WERI-Rb-1 (cell line): ENCODE measurements around the gene ACAP1.

Source experiments
- DNase-seq: peaks from one replicate; pipeline ENCODE4 v3.0.0-alpha.2; 2020
- H3K27ac ChIP-seq: fragments of 250-450 bp; sonication (Bioruptor Pico); 2 replicates; pipeline ENCODE4 v1.5.1; 2020; ENCODE audit warnings: mild to moderate bottlenecking, moderate library complexity
- H3K27me3 ChIP-seq: fragments of 250-450 bp; sonication (Bioruptor Pico); 2 replicates; pipeline ENCODE4 v1.5.1; 2021; ENCODE audit warnings: mild to moderate bottlenecking, low read depth, moderate library complexity; ENCODE audit not compliant: insufficient read depth, severe bottlenecking
- H3K36me3 ChIP-seq: fragments of 250-450 bp; sonication (Bioruptor Pico); 2 replicates; pipeline ENCODE4 v1.5.1; 2020; ENCODE audit warnings: mild to moderate bottlenecking, moderate library complexity
- H3K4me3 ChIP-seq: 2 replicates; pipeline ENCODE4 v1.5.1; 2011; ENCODE audit warnings: low read depth, mild to moderate bottlenecking, control low read depth, low read length
- H3K9me3 ChIP-seq: fragments of 250-450 bp; sonication (Bioruptor Pico); 2 replicates; pipeline ENCODE4 v1.5.1; 2021; ENCODE audit warnings: mild to moderate bottlenecking, moderate library complexity; ENCODE audit not compliant: severe bottlenecking
- CTCF ChIP-seq: IDR thresholded peaks from 2 replicates; pipeline ENCODE4 v1.5.1; 2011; ENCODE audit warnings: low read depth, mild to moderate bottlenecking, control low read depth, inconsistent platforms, low read length

Gene ACAP1

GRCh38 chr17:7383371-7383741 is 47.0 kb downstream of the ACAP1 start:
- Histone ChIP-seq H3K27me3 (no peaks in the 10 kb centered on the region), H3K9me3 (no peaks in the 10 kb centered on the region), H3K27ac (no peak overlapping the region), H3K36me3 (peaks cover 18% of the 10 kb centered on the region), H3K4me3 (no peak overlapping the region)
- no peak for TF ChIP-seq CTCF
- no peak for DNase-seq

DNA sequence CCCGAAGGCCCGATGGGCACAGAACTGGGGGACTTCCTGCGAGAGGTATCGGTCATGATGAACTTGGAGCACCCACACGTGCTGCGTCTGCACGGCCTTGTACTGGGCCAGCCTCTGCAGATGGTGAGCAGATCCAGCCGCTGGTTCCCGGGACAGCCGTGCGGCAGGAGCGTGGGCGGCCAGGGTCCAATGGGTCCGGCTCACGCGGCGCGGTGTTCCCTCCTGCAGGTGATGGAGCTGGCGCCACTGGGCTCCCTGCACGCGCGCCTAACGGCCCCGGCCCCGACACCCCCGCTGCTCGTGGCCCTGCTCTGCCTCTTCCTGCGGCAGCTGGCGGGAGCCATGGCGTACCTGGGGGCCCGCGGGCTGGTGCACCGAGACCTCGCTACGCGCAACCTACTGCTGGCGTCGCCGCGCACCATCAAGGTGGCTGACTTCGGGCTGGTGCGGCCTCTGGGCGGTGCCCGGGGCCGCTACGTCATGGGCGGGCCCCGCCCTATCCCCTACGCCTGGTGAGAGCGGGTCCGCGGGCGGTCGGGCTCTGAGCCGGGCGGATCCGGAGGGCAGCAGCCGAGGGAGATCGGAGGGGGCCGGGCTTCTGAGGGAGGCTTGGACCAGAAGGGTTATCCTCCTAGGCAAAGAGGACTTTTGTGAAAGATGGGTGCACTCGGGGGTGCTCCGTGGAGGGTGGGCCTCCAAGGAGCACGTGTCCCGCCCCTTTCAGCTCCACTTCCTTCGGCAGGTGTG is 47.6 kb downstream of the ACAP1 start:
- H3K36me3 ChIP-seq: peaks cover 24% of the 10 kb centered on the region
- DNase-seq: no peak
- no peaks in the 10 kb centered on the region for H3K27me3 ChIP-seq
- TF ChIP-seq CTCF: no peak
- H3K27ac ChIP-seq: no peak overlapping the region
- H3K4me3 ChIP-seq: no peak overlapping the region
- H3K9me3 ChIP-seq: no peaks in the 10 kb centered on the region

GRCh38 chr17:7384489-7385081 is 48.3 kb downstream of the ACAP1 start:
- TF ChIP-seq CTCF: no peak
- H3K4me3 ChIP-seq: no peak overlapping the region

DNA sequence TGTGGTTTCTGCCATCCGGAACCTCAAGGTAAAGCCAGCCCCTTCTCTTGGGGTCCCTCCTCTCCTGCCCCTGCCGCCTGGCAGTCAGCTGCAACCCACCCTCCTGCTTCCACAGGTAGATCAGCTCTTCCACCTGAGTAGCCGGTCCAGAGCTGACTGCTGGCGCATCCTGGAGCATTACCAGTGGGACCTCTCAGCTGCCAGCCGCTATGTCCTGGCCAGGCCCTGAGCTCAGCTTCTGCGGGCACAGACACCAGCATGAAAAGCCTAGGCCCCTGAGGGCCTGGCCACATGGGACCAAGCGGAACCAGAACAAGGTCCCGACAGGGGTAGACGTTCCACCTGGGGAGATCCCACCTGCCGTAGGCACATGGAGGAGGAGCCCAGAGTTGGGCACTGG is 52.5 kb downstream of the ACAP1 start:
- H3K36me3 ChIP-seq: peaks cover 32% of the 10 kb centered on the region
- no peak overlapping the region for H3K4me3 ChIP-seq
- no peak overlapping the region for H3K27ac ChIP-seq
- H3K9me3 ChIP-seq: no peaks in the 10 kb centered on the region
- no peak for DNase-seq
- H3K27me3 ChIP-seq: no peaks in the 10 kb centered on the region
- no peak for TF ChIP-seq CTCF

More at GRCh38 chr17:7384489-7385081, 48.3 kb downstream of the ACAP1 start:
- DNase-seq: no peak
- Histone ChIP-seq H3K9me3 (no peaks in the 10 kb centered on the region), H3K27me3 (no peaks in the 10 kb centered on the region), H3K27ac (no peak overlapping the region), H3K36me3 (peaks cover 30% of the 10 kb centered on the region)

DNA sequence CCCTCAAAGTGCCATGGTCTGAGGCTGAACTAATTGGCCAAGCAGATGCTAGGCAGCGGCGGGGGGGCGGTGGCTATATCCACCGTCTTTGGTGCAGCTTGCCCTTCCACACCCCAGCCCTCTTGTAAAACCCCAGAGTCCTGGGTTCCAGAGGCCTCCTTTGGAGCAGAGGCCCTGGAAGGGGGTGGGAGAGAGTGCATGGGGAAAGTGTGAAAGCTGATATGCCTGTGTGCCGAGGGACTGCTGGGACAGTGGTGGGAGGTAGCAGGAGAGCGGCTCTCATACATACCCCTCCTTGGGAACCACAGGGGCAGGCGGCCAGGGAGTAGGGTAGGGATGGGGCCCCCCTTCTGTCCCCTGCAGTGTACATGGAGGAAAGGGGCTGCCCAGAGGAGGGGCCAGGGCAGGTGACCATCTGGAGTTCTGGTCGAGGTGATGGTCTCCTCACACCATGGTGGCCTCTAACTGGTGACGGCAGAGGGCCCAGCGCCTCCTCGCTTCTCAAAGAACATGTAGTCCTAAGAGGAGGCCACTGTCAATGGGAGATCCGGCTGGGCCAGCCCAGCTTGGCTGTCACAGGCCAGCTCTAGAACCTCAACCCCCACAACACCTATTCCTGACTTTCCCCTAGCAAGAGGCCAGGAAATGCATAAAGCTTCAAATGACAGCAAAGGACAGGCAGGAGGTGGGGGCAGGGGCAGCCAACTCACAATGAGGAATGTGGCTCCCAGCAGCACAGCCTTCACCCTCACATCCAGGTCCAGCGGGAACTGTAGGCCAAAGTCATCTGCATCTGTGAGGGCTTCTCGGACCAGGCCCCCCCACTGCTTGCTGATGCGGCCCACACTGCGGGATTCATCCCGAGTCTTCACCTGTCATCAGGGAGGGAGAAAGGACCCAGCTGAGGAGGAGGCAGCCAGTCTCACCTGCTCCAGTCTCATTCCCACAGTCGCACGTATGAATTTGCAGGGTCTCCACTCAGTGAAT is 53.9 kb downstream of the ACAP1 start:
- no peak for TF ChIP-seq CTCF
- DNase-seq: no peak
- no peak overlapping the region for H3K4me3 ChIP-seq
- H3K9me3 ChIP-seq: no peaks in the 10 kb centered on the region
- H3K27ac ChIP-seq: no peak overlapping the region
- peaks cover 28% of the 10 kb centered on the region for H3K36me3 ChIP-seq
- H3K27me3 ChIP-seq: no peaks in the 10 kb centered on the region
